Measurements from ENCODE around the gene TMEM163.

GRCh38 chr2:134458950-134459349 lies 259.9 kb downstream of the TMEM163 start:
- no peak for TF ChIP-seq AFF4 (CRISPR knock-in tag; IDR thresholded peaks at IDR 0.05; ENCODE audit: borderline replicate concordance)
- no peak for TF ChIP-seq CREB1 (CRISPR knock-in tag; IDR thresholded peaks at IDR 0.05)
- TF ChIP-seq CTCF (IDR thresholded peaks at IDR 0.05): no peak
- no peak for TF ChIP-seq GABPB1 (CRISPR knock-in tag; IDR thresholded peaks at IDR 0.05)
- TF ChIP-seq NFYB (CRISPR knock-in tag; conservative IDR thresholded peaks at IDR 0.05; ENCODE audit: low read depth): no peak
- TF ChIP-seq ATF3 (CRISPR knock-in tag; conservative IDR thresholded peaks at IDR 0.05): no peak
- TF ChIP-seq ATF1 (CRISPR knock-in tag; IDR thresholded peaks at IDR 0.05): no peak

All from WTC11 (cell line).